ENCODE measurements around the gene YY1.

Gene YY1

DNA sequence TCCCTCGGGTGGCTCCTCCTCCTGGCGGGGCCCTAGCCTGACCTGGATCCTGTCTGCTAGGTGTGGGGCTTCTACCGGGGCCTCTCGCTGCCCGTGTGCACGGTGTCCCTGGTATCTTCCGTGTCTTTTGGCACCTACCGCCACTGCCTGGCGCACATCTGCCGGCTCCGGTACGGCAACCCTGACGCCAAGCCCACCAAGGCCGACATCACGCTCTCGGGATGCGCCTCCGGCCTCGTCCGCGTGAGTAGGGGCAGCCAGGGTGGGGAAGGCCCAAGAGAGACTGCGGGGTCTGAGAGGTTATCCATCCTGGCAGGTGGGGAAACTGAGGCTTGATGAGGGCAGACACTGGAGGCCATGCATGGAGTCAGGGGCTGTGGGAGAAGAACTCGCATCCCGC, 88.2 kb downstream of the YY1 start:
- H3K4me3 ChIP-seq (replicated peaks in 1 of 2; ENCODE audit: low read depth in 2 of 2, low read length in 2 of 2) = no peak overlapping the region
- no peak for TF ChIP-seq CTCF (IDR thresholded peaks at IDR 0.05; ENCODE audit: low read depth, low read length)
- no peak for DNase-seq (ENCODE audit: low read depth in 2 of 2)

DNA sequence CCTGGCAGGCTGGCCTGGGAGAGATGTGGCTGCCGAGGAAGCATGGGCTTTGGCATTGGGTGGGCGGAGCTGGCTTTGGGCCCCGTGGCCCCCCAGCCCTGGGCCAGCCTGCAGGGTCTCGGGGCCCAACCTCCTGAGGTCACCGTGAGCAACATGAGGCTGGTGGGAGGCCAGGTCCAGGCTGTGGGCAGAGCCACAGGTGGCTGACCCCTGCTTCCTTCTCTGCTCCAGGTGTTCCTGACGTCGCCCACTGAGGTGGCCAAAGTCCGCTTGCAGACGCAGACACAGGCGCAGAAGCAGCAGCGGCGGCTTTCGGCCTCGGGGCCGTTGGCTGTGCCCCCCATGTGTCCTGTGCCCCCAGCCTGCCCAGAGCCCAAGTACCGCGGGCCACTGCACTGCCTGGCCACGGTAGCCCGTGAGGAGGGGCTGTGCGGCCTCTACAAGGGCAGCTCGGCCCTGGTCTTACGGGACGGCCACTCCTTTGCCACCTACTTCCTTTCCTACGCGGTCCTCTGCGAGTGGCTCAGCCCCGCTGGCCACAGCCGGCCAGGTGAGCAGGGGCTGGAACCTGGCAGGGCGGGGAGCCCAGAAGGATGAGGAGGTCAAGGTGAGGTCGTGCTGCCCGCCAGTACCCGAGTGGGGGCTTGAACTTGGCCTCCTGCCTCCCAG, 89.7 kb downstream of the YY1 start:
- TF ChIP-seq CTCF (IDR thresholded peaks at IDR 0.05; ENCODE audit: low read depth, low read length) = no peak
- DNase-seq (ENCODE audit: low read depth in 2 of 2) = no peak

GRCh38 chr14:100329233-100330006, 90.5 kb downstream of the YY1 start:
- TF ChIP-seq CTCF (IDR thresholded peaks at IDR 0.05; ENCODE audit: low read depth, low read length) = no peak
- DNase-seq (ENCODE audit: low read depth in 2 of 2) = no peak
- H3K4me3 ChIP-seq (replicated peaks in 1 of 2; ENCODE audit: low read depth in 2 of 2, low read length in 2 of 2) = no peak overlapping the region

More for the DNA sequence above, 89.7 kb downstream of the YY1 start:
- no peak overlapping the region for H3K4me3 ChIP-seq (replicated peaks in 1 of 2; ENCODE audit: low read depth in 2 of 2, low read length in 2 of 2)

DNA sequence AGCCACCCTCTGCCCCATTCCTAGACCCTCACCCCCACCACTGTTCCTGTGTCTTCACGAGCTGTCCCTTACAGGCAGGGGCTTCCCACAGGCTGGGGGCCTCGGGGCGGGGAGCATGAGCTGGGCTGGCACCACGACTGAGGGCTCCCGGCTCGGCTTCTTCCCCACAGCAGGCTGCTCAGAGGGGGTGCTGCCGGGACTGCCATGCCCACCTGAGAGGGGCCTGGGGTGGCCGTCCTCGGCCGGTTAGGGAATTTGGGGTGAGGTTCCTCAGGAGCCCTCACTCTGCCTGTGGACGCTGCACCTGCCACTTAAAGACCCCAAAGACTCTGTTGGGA, 91.0 kb downstream of the YY1 start:
- H3K4me3 ChIP-seq (replicated peaks in 1 of 2; ENCODE audit: low read depth in 2 of 2, low read length in 2 of 2) = no peak overlapping the region
- no peak for DNase-seq (ENCODE audit: low read depth in 2 of 2)
- TF ChIP-seq CTCF (IDR thresholded peaks at IDR 0.05; ENCODE audit: low read depth, low read length) = no peak

GRCh38 chr14:100330388-100330931, 91.5 kb downstream of the YY1 start:
- no peak for DNase-seq (ENCODE audit: low read depth in 2 of 2)
- no peak for TF ChIP-seq CTCF (IDR thresholded peaks at IDR 0.05; ENCODE audit: low read depth, low read length)
- no peak overlapping the region for H3K4me3 ChIP-seq (replicated peaks in 1 of 2; ENCODE audit: low read depth in 2 of 2, low read length in 2 of 2)

GRCh38 chr14:100332071-100332639, 93.2 kb downstream of the YY1 start:
- no peak for TF ChIP-seq CTCF (IDR thresholded peaks at IDR 0.05; ENCODE audit: low read depth, low read length)
- DNase-seq (ENCODE audit: low read depth in 2 of 2) = no peak
- H3K4me3 ChIP-seq (replicated peaks in 1 of 2; ENCODE audit: low read depth in 2 of 2, low read length in 2 of 2) = no peak overlapping the region

All from cardiac fibroblast (primary cell).